ENCODE results near the gene OR4S1. TPM values are rescaled to one million over a fixed set of nuclear protein-coding genes. Genes with fewer than 3 reads are reported as not detected.

OR4S1 gene
- total and polyA plus RNA-seq, 2 donors from 2014 or later = not detected

Other genes starting within 250 kb of the OR4S1 start
- not detected for gene OR4B1, start 89.4 kb upstream of the OR4S1 start, total RNA-seq
- gene OR4B1, start 89.4 kb upstream of the OR4S1 start, polyA plus RNA-seq (ENCODE audit: insufficient read depth, low read depth, low replicate concordance) = not detected
- not detected for gene OR4X2, start 61.1 kb upstream of the OR4S1 start, total RNA-seq
- not detected for gene OR4X2, start 61.1 kb upstream of the OR4S1 start, polyA plus RNA-seq (ENCODE audit: insufficient read depth, low read depth, low replicate concordance)
- not detected for gene OR4X1, start 42.4 kb upstream of the OR4S1 start, total RNA-seq
- gene OR4X1, start 42.4 kb upstream of the OR4S1 start, polyA plus RNA-seq (ENCODE audit: insufficient read depth, low read depth, low replicate concordance) = not detected
- not detected for gene OR4C3, start 18.7 kb downstream of the OR4S1 start, total RNA-seq
- not detected for gene OR4C3, start 18.7 kb downstream of the OR4S1 start, polyA plus RNA-seq (ENCODE audit: insufficient read depth, low read depth, low replicate concordance)
- not detected for gene OR4C5, start 60.2 kb downstream of the OR4S1 start, total RNA-seq
- not detected for gene OR4C5, start 60.2 kb downstream of the OR4S1 start, polyA plus RNA-seq (ENCODE audit: insufficient read depth, low read depth, low replicate concordance)
- not detected for gene OR4A47, start 182.6 kb downstream of the OR4S1 start, total RNA-seq
- not detected for gene OR4A47, start 182.6 kb downstream of the OR4S1 start, polyA plus RNA-seq (ENCODE audit: insufficient read depth, low read depth, low replicate concordance)

All from kidney (tissue), 2 donors.